ENCODE results near the gene SLC22A13. TPM values are rescaled to one million over a fixed set of nuclear protein-coding genes. Genes with fewer than 3 reads are reported as not detected.

Gene SLC22A13
- polyA plus RNA-seq, 1 donor from 2014 or later: not detected

- no peak overlapping the region for H3K27ac ChIP-seq (ENCODE audit: low read length)
- H2AFZ ChIP-seq (ENCODE audit: low read depth, low read length): no peak overlapping the region
- H3K36me3 ChIP-seq (ENCODE audit: insufficient read depth, low read length): no peaks in the 10 kb centered on the region
- H3F3A ChIP-seq (ENCODE audit: insufficient read depth, low read length, poor library complexity, severe bottlenecking): no peaks in the 10 kb centered on the region
- no peaks in the 10 kb centered on the region for H3K27me3 ChIP-seq (ENCODE audit: insufficient read depth, low read depth, low read length)
- H3K79me2 ChIP-seq (replicated peaks; ENCODE audit: insufficient read depth, low read length): no peaks in the 10 kb centered on the region
- no peak overlapping the region for H3K4me3 ChIP-seq (ENCODE audit: low read length)
- no peak overlapping the region for H3K4me2 ChIP-seq (ENCODE audit: low read length)
- H4K20me1 ChIP-seq (ENCODE audit: insufficient read depth): no peaks in the 10 kb centered on the region
- H3K9ac ChIP-seq (ENCODE audit: low read length): no peak overlapping the region
- H3K9me3 ChIP-seq (ENCODE audit: low read length): no peaks in the 10 kb centered on the region
- no peaks in the 10 kb centered on the region for H3K9me2 ChIP-seq (ENCODE audit: insufficient read depth, low read length)
- no peak for TF ChIP-seq POLR2AphosphoS5 (IDR thresholded peaks at IDR 0.05)
- TF ChIP-seq RAD21 (conservative IDR thresholded peaks at IDR 0.05): no peak
- no peak for TF ChIP-seq EP300 (conservative IDR thresholded peaks at IDR 0.05; ENCODE audit: poor library complexity, severe bottlenecking)
- no peak for TF ChIP-seq MXI1 (conservative IDR thresholded peaks at IDR 0.05; ENCODE audit: poor library complexity, severe bottlenecking)
- TF ChIP-seq EZH2 (IDR thresholded peaks at IDR 0.05; ENCODE audit: borderline replicate concordance, insufficient read depth, low read length, poor library complexity, severe bottlenecking): no peak
- TF ChIP-seq CTCF (IDR thresholded peaks at IDR 0.05; ENCODE audit: poor library complexity, severe bottlenecking): no peak
- no peak for TF ChIP-seq SMC3 (conservative IDR thresholded peaks at IDR 0.05; ENCODE audit: poor library complexity)
- no peak for TF ChIP-seq REST (IDR thresholded peaks at IDR 0.05; ENCODE audit: borderline replicate concordance)
- no peak for TF ChIP-seq TAF1 (IDR thresholded peaks at IDR 0.05; ENCODE audit: low read depth)
Measured at GRCh38 chr3:38224357-38224756, 41.3 kb upstream of the SLC22A13 start.

GRCh38 chr3:38226273-38226672, 39.3 kb upstream of the SLC22A13 start:
- Histone ChIP-seq H4K20me1 (ENCODE audit: insufficient read depth) (no peaks in the 10 kb centered on the region), H3K4me3 (ENCODE audit: low read length) (no peak overlapping the region), H3F3A (ENCODE audit: insufficient read depth, low read length, poor library complexity, severe bottlenecking) (no peaks in the 10 kb centered on the region), H3K36me3 (ENCODE audit: insufficient read depth, low read length) (no peaks in the 10 kb centered on the region), H2AFZ (ENCODE audit: low read depth, low read length) (no peak overlapping the region), H3K4me2 (ENCODE audit: low read length) (no peak overlapping the region), H3K79me2 (replicated peaks; ENCODE audit: insufficient read depth, low read length) (no peaks in the 10 kb centered on the region), H3K9me2 (ENCODE audit: insufficient read depth, low read length) (no peaks in the 10 kb centered on the region), H3K27me3 (ENCODE audit: insufficient read depth, low read depth, low read length) (no peaks in the 10 kb centered on the region), H3K9ac (ENCODE audit: low read length) (no peak overlapping the region), H3K9me3 (ENCODE audit: low read length) (no peaks in the 10 kb centered on the region), H3K27ac (ENCODE audit: low read length) (no peak overlapping the region)
- no peak for TF ChIP-seq CTCF (IDR thresholded peaks at IDR 0.05; ENCODE audit: poor library complexity, severe bottlenecking)

Data from neural cell (in vitro differentiated cells).